AG04449 (cell line): ENCODE results near the gene AP2A2.

Experiments used
- CTCF ChIA-PET: fragments of 350-600 bp; formaldehyde crosslinking; extraction: SDS; loops from one replicate; lab custom pipeline; 2021; ENCODE audit warnings: antibody characterized with exemption; lab: Yijun Ruan, JAX
- POLR2A ChIA-PET: fragments of 400-600, 350-600 bp; formaldehyde crosslinking; extraction: SDS; loops from one replicate; lab custom pipeline; 2020; ENCODE audit warnings: antibody characterized with exemption, inconsistent platforms; lab: Yijun Ruan, JAX
- DNase-seq: peaks from one replicate; pipeline ENCODE4 v3.0.0-alpha.2; 2010; ENCODE audit warnings: low read depth, low spot score
- H3K4me3 ChIP-seq: 2 replicates; pipeline ENCODE4 v1.5.1; 2011; ENCODE audit warnings: low read depth, mild to moderate bottlenecking, control low read depth, low read length
- CTCF ChIP-seq: IDR thresholded peaks from one replicate; pipeline ENCODE4 v1.5.1; 2011; ENCODE audit warnings: mild to moderate bottlenecking, moderate library complexity, low read length, control low read depth, inconsistent platforms; ENCODE audit not compliant: insufficient read depth; ENCODE audit errors: missing control alignments

Gene AP2A2

DNA sequence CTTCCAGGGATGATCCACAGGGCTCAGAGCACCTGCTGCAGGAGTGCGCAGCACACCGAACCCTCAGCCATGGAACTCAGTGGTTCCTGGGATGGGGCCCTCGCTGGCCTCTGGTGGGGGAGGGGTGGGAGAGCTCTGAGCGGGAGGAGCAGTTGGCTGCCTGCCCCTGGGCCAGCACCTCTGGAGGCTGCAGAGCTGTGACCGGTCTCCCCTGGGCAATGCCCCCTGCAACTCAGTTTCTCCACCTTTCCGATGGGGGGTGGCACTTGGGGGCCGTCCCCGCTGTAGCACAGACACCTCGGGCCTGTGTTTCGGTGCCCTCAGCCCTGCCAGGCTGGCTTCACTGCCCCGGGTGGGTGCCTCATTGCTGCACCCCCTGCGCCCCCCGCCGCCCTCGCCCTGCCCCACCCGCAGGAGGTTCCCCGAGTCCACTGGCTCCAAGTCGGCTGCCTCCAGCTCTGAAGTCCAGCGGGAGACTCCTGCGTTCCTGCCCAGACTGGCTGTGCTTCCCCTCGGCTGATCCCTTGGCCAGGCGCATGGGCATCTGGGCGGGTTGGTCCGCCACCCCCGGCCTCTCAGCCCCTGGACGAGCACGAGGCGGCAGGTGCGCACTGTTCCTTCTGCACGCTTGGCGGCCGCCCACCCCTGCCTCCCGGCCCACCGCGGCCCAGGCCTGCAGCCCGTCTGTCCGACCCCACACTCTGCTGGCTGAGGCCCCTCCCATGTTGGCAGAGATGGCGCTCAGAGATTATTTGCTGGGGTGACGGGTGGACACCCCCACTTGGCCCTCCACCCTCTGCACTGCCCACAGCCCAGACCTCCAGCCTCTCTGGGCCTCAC, 109.0 kb downstream of the AP2A2 start:
- POLR2A ChIA-PET = no interaction called here
- TF ChIP-seq CTCF = no peak
- CTCF ChIA-PET = no interaction called here
- DNase-seq = no peak
- H3K4me3 ChIP-seq = no peak overlapping the region

- POLR2A ChIA-PET = interaction anchor here (0.6 kb wide), 1 partner anchor 156 kb away, joined by 3 read pairs; no protein-coding TSS in a partner anchor
Measured at GRCh38 chr11:1035577-1036283, 110.1 kb downstream of the AP2A2 start.

DNA sequence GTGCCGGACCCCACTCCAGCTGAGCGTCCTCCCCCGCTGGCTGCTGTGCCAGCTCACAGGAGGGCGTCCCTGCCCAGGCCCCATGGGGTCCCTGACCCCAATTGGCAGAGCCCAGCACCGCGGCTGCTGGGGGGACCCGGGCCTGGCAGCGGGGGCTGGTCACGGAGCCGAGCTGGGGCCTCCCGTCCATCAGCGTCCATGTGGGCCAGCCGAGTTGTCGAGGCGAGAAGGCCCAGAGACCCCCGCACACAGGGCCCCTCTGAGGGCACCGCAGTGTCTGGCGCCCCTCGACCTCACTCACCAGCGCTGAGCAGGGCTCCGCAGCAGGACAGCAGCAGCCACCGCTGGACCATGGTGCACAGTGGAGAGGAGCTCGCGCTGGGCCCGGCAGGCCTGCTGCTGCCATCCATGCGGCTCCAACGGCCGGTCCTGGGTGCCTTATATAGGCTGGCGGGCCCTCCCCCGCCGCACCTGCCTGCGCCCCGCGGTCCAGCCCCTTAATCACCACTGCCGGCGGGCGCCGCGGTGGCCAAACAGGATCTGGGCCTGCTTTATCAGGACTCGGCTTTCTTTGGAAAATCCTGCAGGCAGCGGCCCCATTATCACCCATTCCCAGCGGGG, 110.7 kb downstream of the AP2A2 start, which contains the start of gene MUC6:
MUC6 (minus strand) TSS at position 416 of the 621 bp plus-strand sequence; CDS start at position 353, 63 bp downstream.
- DNase-seq = no peak
- CTCF ChIA-PET = no interaction called here
- no peak for TF ChIP-seq CTCF
- no peak within 1 kb of the TSS for H3K4me3 ChIP-seq
- POLR2A ChIA-PET = no interaction called here

More at GRCh38 chr11:1035577-1036283, 110.1 kb downstream of the AP2A2 start:
- H3K4me3 ChIP-seq = no peak overlapping the region
- CTCF ChIA-PET = no interaction called here
- DNase-seq = no peak
- no peak for TF ChIP-seq CTCF

DNA sequence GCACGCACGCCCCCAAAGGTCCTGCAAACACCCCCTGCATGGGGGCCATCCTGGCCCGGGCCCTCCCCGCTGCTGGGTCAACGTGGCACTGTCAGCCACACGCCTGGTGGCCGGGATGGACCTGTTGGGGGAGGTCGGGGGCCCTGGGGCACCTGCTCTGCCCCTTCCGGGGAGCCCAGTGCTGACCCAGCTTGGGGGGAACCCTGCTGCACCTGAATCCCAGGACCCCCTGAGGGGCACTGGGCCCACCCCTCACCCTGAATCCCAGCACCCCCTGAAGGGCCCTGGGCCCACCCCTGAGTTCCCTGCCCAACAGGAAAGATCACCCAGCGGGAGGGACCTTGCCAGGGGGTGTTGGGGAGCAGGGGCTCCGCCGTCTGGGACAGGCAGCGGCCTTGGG, 111.3 kb downstream of the AP2A2 start:
- ChIA-PET CTCF (no interaction called here), POLR2A (no interaction called here)
- H3K4me3 ChIP-seq = no peak overlapping the region
- TF ChIP-seq CTCF = no peak
- no peak for DNase-seq

DNA sequence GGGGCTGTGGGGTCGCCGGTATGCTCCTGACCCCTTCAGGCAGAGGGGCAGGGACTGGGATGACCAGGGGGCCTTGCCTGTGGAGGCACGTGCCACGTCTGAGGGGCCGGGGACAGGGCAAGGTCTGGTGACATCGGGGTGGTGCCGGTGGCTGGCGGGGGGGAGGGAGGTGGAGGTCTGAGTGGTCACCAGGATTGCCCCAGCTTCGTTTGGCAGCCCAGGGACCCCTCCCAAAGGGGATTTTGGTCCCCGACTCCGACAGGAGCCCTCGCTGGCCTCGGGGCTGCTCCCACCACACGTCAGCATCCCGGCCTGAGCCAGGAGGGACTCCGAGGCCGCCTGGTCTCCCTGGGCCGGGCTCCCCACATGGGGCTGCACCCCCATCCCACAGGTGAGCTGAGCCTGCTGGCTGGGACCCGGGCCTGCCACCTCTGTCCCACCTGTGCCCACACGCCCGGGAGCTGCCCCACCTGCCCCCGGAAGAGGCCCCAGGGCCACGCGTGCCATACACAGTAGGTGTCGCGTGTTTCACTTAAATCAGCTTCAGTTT, 111.9 kb downstream of the AP2A2 start:
- H3K4me3 ChIP-seq = no peak overlapping the region
- no peak for DNase-seq
- ChIA-PET CTCF (no interaction called here), POLR2A (no interaction called here)
- no peak for TF ChIP-seq CTCF
